22Rv1 (cell line): ENCODE data around the gene SOX12.
"Not testable (repeated sequence)": the region's sequence is repeated elsewhere in the genome, so short reads cannot be mapped to it uniquely, and the experiment has no call there.

Experiments used
- CTCF ChIP-seq: fragments of 450-650 bp; IDR thresholded peaks from 2 replicates; pipeline ENCODE4 v1.5.1; 2017; ENCODE audit warnings: mild to moderate bottlenecking
- ZFX ChIP-seq: fragments of 450-650 bp; IDR thresholded peaks from 2 replicates; pipeline ENCODE4 v1.6.1; 2017; ENCODE audit warnings: antibody characterized with exemption, borderline replicate concordance

- TF ChIP-seq CTCF, ZFX: not testable (repeated sequence)
Measured at GRCh38 chr20:377578-377977, 52.2 kb downstream of the SOX12 start.
